Stomach (tissue), 4 donors: Measurements from ENCODE around the gene HTR7.

Source experiments
- POLR2A ChIP-seq, 4 donors: fragments of 450-650 bp; IDR thresholded peaks; one replicate each; pipeline ENCODE4 v1.6.1; 2016; ENCODE audit warnings: antibody characterized with exemption in 4 of 4, control low read depth in 2 of 4, mild to moderate bottlenecking in 1 of 4, moderate library complexity in 1 of 4
- TF ChIP-seq, protein P1 (sequence below), 7 experiments: fragments of 450-650 bp in 4 of 7; fragments of 200-600 bp in 3 of 7; sonication (generic) in 3 of 7; IDR thresholded peaks; one replicate each; pipeline ENCODE4 v1.5.1; 2016 to 2019; ENCODE audit warnings: antibody characterized with exemption in 7 of 7, control low read depth in 2 of 7, mild to moderate bottlenecking in 1 of 7

DNA sequence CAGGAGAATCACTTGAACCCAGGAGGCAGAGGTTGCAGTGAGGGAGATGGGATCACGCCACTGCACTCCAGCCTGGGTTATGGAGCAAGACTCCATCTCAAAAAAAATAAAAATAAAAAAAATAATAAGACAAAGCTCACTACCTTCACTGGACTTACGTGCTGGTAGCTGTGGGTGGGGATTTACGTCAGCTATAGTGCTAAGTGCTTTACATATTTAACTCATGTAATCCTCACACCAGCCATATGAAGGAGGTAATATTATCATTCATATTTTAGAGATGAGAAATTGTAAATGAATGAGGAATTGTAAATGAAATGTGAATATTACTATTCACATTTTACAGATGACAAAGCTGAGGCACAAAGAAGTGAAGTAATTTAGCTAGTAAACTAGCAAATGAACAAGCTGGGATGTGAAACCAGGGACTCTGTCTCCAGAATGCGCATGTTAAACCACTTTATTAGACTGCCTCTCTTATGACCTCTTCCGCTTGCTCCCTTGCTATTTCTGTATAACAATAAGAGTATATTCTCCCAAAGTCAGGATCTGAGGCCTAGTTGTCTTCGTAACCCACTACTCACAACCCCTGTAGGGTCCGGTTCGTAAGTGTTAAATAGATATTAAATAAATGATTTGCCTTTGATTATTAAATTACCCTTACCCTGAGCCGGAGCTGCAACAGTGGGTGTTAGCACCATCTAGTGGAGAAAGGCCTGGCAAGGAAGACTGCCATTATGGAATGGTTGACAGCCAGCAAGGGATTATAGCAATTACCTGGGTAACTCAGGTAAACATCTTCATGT is 70.2 kb downstream of the HTR7 start:
- TF ChIP-seq, protein P1, sequence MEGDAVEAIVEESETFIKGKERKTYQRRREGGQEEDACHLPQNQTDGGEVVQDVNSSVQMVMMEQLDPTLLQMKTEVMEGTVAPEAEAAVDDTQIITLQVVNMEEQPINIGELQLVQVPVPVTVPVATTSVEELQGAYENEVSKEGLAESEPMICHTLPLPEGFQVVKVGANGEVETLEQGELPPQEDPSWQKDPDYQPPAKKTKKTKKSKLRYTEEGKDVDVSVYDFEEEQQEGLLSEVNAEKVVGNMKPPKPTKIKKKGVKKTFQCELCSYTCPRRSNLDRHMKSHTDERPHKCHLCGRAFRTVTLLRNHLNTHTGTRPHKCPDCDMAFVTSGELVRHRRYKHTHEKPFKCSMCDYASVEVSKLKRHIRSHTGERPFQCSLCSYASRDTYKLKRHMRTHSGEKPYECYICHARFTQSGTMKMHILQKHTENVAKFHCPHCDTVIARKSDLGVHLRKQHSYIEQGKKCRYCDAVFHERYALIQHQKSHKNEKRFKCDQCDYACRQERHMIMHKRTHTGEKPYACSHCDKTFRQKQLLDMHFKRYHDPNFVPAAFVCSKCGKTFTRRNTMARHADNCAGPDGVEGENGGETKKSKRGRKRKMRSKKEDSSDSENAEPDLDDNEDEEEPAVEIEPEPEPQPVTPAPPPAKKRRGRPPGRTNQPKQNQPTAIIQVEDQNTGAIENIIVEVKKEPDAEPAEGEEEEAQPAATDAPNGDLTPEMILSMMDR (IDR thresholded peaks at IDR 0.05): peak in 5 of 7 experiments; percentile 13 to 63 (median 47)
- no peak for TF ChIP-seq POLR2A (IDR thresholded peaks at IDR 0.05)
